Muscle of arm (tissue), 12 donors: Measurements from ENCODE around the gene POFUT1. TPM values are rescaled to one million over a fixed set of nuclear protein-coding genes. Genes with fewer than 3 reads are reported as not detected.
"Not testable (repeated sequence)": the region's sequence is repeated elsewhere in the genome, so short reads cannot be mapped to it uniquely, and the experiment has no call there.

Source experiments
- DNase-seq: peaks from one replicate; pipeline ENCODE4 v3.0.0-alpha.2; 2013
- polyA plus RNA-seq, 12 donors: library from polyadenylated mRNA; unstranded; fragments of 120-200 nt; gene quantifications; one replicate each; pipeline ENCODE4 v1.2.1, GENCODE V29; 2013; ENCODE audit not compliant: insufficient read length in 12 of 12

POFUT1 gene
- polyA plus RNA-seq, 12 donors: 27.3 to 37.7 (median 30.9) TPM; not detected in 1

DNA sequence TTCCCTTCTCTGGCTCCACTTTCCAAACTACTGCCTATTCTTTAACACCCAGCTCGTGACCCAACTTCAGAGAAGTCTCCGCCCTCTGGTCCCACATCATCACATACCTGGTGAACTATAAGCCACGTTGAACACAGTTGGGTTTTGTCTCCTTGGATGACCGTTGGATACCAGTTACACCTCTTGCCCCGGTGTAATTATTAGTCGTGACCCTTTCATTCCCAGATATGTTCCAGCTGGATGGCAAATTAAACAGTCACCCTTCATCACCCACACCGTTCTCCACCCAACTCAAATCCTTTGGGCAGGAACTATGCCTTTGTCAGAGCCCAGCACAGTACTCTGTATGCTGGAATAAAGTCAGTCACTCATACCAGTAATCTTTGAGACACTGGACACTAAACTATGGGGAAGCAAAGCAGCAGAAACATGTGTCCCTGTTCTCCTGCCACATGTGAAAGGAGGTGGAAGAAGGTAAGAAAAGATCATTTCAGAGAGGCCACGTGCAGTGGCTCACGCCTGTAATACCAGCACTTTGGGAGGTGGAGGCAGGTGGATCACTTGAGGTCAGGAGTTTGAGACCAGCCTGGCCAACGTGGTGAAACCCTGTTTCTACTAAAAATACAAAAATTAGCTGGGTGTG, 22.6 kb upstream of the POFUT1 start:
- no peak for DNase-seq

DNA sequence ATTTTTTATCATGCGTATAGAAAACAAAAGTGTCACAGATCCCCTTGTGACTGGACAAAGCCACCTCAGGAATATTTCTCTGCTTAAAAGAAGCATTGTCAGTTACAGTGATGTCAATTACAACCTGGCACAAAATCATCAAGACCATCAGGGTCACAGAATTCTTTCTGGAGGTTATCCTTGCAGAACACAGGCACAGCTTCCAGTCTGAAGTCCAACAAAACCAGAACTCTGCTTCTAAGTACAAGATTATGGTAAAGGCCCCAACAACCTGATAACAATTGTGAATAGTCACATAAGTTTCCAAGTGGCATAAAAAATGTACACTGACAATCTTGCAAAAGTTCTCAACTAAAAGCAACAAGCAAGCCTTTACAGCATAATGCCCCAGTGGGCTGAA, 21.2 kb upstream of the POFUT1 start:
- no peak for DNase-seq

DNA sequence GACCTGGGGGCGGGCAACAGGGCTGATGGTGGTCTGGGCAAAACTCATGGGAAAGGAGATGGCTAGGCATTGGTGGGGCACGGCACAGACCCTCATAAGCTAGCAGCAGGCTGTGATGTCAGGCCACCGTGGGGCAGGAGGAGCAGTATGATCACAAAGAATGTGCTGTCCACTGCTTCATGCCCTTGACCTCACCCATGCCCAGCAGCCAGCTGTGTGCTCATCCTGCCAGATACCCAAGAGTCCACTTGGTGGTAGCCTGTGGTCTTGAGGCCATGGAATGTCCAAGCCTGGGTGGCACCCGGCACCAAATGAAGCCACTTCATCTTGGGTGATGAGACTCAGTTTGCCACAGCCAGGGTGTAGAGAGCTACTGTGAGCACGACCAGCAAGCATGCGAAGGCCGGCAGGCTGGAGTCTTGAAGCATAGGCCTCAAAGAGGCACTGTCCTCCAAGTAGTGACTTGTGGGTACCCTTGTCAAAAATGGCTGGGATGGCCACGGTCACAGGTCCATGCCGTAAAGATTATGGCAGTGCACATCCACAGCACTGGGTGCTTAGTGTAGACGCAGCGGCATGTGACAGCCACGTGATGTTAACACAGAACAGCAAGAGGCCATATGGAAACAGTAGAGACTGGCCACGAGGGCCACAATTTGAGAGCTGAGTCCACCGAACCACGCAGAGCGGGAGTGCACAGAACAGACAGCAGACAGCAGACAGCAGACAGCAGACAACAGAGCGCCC, 19.1 kb upstream of the POFUT1 start:
- no peak for DNase-seq

GRCh38 chr20:32189123-32189410, 18.6 kb upstream of the POFUT1 start:
- DNase-seq: no peak

DNA sequence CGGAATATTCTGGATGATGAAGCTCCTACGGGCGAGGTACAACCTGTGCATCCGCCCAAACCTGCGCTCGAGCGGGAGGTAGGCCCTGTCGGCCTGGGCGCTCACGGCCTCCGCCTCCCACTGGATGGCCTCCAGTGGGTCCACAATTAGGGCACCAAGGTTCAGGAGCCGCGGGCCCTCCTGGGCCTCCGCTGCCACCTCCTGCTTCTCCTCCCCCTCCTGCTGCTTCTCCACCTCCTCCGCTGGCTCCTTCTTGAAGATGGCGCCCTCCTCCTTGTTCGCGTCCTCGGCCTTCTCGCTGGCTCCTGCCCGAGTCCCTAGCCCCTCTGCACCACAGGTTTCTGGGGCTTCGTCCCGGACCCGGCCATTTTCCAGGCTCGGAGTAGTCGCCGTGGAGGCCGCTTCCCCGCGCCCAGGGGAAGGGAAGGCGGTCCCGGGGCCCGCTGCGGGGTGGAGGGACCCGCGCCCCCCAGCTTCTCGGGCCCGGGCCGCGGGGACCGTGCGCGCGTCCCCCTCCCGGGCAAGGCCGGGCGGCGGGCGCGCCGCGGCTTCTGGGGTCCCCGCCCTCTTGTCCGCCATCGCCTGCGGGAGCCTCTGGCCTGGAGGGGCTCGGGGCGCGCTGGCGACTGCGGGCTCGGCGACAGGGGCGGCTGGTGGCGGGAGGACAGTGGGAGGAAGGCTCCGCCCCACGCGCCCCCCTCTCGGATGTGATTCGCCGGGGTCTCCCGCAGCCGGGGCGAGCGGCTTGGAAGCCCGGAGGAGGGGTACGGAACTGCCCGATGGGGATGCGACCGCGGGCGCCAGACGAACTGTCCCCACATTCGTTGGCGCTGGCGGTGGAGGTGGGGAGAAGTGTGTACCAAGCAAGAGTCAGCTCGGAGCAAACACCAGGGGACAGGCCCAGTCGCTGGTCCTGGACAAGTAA, 17.7 kb upstream of the POFUT1 start:
- DNase-seq: peak; percentile 41

DNA sequence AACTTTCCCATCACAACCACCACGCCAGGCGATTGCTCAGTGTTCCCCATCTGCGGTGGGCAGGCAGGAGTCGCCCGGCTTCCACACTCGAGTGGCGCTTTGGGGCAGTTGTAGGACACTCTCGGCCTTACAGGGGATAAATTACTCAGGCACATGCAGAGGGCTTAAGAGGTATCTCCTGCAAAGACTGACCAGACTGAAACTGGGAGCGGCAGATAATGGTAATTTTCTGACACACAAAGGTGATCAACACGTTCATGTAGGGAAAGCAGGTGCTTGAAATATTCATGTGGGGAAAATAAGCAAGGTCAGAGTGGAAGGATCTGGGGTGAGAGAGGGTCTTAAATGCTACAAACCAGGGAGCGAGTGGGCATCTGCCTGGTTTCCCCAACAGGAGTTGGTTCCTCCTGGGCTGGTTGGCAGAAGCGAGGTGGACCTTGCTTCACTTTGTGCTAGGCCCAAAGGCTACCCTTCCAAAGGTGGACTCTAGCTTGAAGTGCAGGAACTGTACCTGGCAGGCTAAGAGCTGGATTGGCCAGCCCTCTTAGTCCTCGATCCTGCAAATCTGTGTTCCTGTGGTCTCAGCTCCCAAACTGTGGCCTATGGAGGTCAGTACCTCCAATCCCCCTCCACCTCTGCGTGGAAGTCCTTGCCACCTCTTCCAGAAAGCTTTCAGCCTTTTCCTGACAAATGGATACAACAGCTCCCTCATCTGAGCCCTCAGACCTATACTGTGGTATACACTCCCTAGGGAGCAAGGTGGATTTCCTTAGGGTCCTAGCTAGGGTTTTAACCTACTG, 16.9 kb upstream of the POFUT1 start:
- DNase-seq: no peak

DNA sequence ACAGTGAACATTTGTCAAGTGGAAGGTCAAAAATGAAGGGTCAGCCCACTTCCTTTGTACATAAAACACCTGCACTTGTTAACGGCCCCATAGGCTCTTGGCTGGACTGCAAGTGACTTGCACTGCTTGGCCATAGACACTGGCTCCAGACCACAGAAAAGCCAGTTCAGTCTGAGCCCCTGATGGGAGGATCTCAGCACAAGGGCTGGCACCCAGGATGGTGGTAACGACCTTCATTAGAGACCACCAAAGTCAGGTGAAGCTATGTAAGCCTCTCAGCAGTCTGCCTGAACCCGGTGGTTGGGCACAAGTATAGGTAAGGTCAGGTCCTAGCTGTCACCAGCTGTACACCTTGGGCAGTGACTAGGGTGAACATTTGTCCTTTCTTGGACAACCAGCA, 16.3 kb upstream of the POFUT1 start:
- no peak for DNase-seq

- DNase-seq: no peak
Observed at GRCh38 chr20:32191873-32192272, 15.8 kb upstream of the POFUT1 start.

DNA sequence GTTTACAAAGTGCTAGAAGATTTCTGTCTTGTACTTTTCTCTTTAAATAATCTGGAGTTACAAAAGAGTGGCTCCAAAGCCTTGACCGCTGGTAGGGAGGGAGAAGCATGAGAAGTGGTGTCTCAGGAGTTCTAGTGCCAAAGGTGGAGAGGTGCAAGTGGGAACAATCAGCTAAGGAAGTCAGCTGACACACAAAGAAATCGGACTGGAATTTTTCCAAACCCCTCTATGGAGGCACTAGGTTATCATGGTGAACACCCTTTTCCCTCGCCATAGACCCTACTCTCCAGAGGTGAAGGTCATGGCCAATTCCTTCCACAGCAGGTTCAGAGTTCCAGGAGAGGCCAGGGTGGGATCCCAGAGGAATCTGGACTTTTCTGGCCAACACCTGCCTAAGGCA, 15.0 kb upstream of the POFUT1 start:
- no peak for DNase-seq

GRCh38 chr20:32193336-32193735, 14.3 kb upstream of the POFUT1 start:
- DNase-seq: not testable (repeated sequence)

DNA sequence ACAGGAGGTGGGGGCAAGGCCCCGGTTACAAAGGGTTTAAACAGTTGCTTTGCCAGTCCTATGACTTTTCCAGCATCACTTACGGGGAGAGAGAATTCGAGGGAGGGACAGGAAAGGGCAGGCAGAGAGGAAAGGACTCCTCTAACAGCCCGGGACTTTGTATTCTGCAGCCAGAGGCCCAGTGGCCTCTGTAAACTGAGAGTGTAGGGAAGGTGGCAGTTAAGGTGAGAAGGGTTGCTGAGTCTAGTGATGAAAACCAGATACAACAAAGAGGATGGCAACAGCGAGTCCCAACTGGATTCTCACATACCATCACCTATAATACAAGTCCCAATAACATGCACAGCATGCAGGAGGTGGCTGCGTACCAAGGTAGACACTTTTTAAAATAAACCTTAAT, 13.7 kb upstream of the POFUT1 start:
- DNase-seq: no peak

DNA sequence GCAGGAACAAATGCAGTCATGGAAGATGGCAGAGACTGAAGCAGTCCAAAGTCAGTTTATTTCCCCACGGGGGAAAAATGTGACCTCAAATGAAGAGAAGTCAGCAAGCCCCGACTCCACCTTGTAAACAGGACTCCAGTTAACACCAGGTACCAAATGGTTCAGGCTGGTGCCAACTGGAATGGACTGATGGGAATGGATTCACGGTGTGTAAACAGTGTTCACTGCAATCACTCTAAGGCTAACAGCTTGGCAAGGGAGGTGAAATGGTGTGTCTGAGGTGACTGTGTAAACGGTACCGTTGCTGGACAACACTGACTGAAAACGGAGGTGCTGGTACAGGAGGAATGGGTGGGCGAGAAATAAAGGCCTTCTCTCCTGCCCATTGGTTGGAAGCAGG, 12.1 kb upstream of the POFUT1 start:
- DNase-seq: no peak

DNA sequence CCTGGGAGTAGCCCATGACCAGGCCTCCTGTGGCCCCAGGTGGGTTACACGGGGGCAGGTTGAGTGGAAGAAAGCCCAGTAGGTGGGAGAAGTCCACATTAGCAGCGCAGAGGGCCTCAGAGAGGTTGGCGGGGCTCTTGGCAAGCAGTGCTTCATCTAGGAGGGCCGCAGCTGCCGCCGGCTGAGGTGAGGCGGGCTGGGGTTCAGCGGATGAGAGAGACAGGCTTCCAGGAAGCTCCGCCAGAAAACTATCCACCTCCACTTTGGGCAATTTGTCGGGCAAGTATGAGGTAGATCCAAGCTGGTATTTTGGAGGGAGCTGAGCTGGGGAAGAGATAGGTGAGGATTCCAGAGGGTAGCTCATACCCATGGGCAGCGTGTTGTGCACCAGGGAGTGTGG, 11.1 kb upstream of the POFUT1 start:
- DNase-seq: not testable (repeated sequence)

- DNase-seq: not testable (repeated sequence)
Observed at GRCh38 chr20:32197136-32197535, 10.5 kb upstream of the POFUT1 start.

- no peak for DNase-seq
Observed at GRCh38 chr20:32199006-32199405, 8.7 kb upstream of the POFUT1 start.

- no peak for DNase-seq
Observed at GRCh38 chr20:32201296-32201976, 6.2 kb upstream of the POFUT1 start.

DNA sequence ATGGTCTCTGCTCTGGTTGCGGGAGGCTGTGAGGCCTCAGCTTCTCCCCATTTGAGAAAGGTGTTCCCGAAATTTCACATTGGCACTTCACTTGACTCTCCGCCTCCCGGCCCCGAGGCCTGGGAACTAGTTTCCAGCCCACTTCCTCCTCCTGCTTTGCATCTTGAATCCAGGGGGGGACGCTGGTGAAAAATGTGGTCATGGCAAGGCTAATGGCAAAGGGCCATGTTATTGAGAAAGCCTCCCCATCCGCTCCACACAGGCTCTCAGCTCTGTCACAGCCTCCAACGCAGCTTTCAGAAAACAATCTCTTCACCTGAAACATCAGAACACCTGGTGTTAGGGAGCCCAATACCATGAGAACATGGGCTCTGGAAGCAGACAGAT, 5.7 kb upstream of the POFUT1 start:
- DNase-seq: no peak

- DNase-seq: no peak
Observed at GRCh38 chr20:32203356-32204204, 4.1 kb upstream of the POFUT1 start.

- DNase-seq: no peak
Observed at GRCh38 chr20:32204205-32205109, 3.2 kb upstream of the POFUT1 start.
